Measurements from ENCODE around the gene METTL15. TPM values are rescaled to one million over a fixed set of nuclear protein-coding genes. Genes with fewer than 3 reads are reported as not detected.

METTL15 gene
- total RNA-seq (2022; extraction: Qiagen RNA extraction; ENCODE audit: low read depth), result 6.8 to 8.5 TPM (median 7.8 TPM) in 5 replicates

GRCh38 chr11:28107750-28108618 is at the start of gene METTL15, which contains the start of gene KIF18A:
Gene METTL15 (plus strand): TSS chr11:28108388. CDS start chr11:28113335, 4,947 bp downstream.
Gene KIF18A (minus strand): TSS chr11:28108156. CDS start chr11:28097947, 10,209 bp downstream.

Other genes with a start within 250 kb of the METTL15 start
- gene KIF18A, start 232 bp upstream of the METTL15 start, total RNA-seq (2022; extraction: Qiagen RNA extraction; ENCODE audit: low read depth), result 13.5 to 20.7 TPM (median 15.2 TPM) in 5 replicates

Measured in A549 treated with CpdA at 1 μM for 4 hours (cell line).